DMS79 (cell line): ENCODE data around the gene ANKRD40.

Experiments used
- DNase-seq: peaks from one replicate; lab custom pipeline; 2025; lab: John Stamatoyannopoulos, UW

Gene ANKRD40

GRCh38 chr17:50647187-50647586 is 60.5 kb downstream of the ANKRD40 start:
- DNase-seq, result no peak

DNA sequence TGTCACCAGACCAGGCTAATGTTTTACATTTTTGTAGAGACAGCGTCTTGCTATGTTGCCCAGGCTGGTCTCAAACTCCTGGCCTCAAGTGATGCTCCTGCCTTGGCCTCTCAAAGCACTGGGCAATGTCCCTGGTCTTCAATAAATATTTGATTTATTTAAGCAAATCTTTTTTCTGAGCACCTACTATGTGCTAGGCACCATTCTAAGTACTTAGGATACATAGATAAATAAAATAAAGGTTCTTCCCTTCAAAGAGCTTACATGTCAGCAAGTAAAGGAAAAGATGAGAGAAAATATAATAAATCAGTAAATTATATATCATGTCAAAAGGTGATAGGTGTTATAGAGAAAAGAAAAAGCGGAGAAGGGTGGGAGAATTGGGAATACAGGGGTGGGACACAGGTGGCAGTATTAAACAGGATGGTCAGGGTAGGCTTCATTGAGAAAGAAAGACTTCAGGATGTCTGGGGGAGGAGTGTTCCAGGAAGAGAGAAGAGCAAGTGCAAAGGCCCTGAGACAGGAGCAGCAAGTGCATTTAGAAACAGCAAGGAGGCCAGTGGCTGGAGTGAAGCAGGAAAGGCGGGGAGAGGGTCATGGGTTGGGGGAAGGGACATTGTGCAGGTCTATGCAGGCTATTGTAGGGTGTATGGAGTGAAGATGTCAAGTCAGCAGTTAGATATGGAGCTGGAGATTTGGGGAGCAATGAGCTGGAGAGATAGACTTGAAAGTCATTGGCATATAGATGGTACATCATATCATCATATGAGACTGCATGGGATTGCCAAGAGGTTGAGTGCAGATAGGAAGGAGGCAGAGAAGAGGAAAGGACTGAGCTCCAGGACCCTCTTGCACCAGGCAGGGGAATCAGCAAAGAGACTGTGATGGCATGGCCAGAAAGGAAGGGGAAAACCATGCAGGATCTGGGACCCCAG is 61.7 kb downstream of the ANKRD40 start:
- no peak for DNase-seq
